ENCODE measurements around the gene BABAM2. TPM values are rescaled to one million over a fixed set of nuclear protein-coding genes. Genes with fewer than 3 reads are reported as not detected.

The BABAM2 gene
- polyA plus RNA-seq, 3 donors, result 50.8 to 57.8 (median 56.1) TPM

DNA sequence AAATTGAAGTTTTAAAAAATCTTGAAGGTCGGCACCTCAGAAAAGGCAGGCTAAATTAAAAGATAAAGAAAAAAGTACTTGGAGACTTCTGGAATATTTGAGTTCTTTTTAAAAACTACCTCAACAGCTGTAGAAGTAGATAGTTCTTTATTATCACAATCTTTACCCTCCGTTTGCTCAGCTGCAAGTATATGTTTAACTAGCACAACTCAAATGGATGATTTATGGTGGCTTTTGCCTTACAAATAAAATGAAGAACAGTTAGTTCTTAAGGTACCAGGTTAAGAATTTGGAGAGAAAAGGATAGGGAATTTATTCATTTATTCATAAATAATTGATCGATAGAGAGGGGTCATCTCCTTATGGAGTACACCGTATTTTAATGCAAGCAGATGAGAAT is 264.6 kb downstream of the BABAM2 start:
- DNase-seq (ENCODE audit: extremely low read depth in 1 of 11, low read depth in 9 of 11, low spot score in 4 of 11), result no peak

DNA sequence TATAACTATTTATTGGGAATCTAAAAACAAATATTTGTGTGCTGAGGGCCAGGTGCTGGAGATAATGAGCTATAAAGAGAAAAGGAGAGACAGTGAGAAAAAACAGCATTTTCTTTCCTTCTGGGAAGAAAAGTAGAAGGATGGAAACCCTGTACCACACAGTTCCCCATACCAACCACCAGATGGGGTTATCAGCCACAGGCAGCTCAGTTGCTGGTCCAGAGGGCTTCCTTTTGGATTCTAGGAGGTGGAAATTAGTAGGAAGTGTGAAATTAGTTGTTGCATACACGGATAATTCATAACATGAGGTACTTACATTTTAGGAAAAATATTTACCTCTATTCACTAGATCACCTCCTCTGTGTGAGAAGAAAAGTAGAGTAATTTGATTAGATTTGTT is 265.1 kb downstream of the BABAM2 start:
- DNase-seq (ENCODE audit: extremely low read depth in 1 of 11, low read depth in 9 of 11, low spot score in 4 of 11), result no peak

GRCh38 chr2:28158791-28159190 is 268.3 kb downstream of the BABAM2 start:
- DNase-seq (ENCODE audit: extremely low read depth in 1 of 11, low read depth in 9 of 11, low spot score in 4 of 11), result no peak

- DNase-seq (ENCODE audit: extremely low read depth in 1 of 11, low read depth in 9 of 11, low spot score in 4 of 11), result no peak
These were observed 270.5 kb downstream of the BABAM2 start for GRCh38 chr2:28160986-28161425.

- no peak for DNase-seq (ENCODE audit: extremely low read depth in 1 of 11, low read depth in 9 of 11, low spot score in 4 of 11)
These were observed 270.9 kb downstream of the BABAM2 start for GRCh38 chr2:28161466-28161865.

- DNase-seq (ENCODE audit: extremely low read depth in 1 of 11, low read depth in 9 of 11, low spot score in 4 of 11), result no peak
These were observed 272.0 kb downstream of the BABAM2 start for GRCh38 chr2:28162564-28162963.

GRCh38 chr2:28163028-28163427 is 272.5 kb downstream of the BABAM2 start:
- no peak for DNase-seq (ENCODE audit: extremely low read depth in 1 of 11, low read depth in 9 of 11, low spot score in 4 of 11)

- DNase-seq (ENCODE audit: extremely low read depth in 1 of 11, low read depth in 9 of 11, low spot score in 4 of 11), result no peak
These were observed 273.2 kb downstream of the BABAM2 start for GRCh38 chr2:28163627-28164279.

DNA sequence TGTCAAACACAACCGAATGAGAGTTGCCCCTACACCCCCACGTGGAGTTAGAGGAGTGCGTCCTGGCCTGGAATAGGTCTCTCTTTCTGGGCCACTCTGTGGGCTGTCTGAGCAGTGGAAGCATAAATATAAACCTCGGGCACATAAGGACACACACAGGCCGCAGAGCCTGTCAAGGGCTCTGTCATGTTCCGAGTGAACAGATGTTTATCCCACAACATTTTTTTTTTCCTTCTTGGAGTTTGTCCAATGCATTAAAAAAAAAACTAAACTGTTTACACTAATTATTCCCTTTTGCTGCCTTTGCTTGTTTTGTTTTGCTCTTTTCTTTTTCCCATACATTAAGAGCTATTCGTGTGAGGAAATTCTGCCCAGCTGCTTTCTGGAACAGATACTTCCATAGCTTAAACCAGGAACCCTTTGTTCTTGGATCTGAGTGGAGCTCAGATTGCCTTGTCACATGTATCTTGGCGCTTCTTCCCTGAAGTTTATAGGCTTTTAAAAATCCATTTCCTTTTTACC is 273.8 kb downstream of the BABAM2 start:
- peak; percentile 13 to 70 (median 35) for DNase-seq (ENCODE audit: extremely low read depth in 1 of 11, low read depth in 9 of 11, low spot score in 4 of 11)

- no peak for DNase-seq (ENCODE audit: extremely low read depth in 1 of 11, low read depth in 9 of 11, low spot score in 4 of 11)
These were observed 274.6 kb downstream of the BABAM2 start for GRCh38 chr2:28165087-28165635.

DNA sequence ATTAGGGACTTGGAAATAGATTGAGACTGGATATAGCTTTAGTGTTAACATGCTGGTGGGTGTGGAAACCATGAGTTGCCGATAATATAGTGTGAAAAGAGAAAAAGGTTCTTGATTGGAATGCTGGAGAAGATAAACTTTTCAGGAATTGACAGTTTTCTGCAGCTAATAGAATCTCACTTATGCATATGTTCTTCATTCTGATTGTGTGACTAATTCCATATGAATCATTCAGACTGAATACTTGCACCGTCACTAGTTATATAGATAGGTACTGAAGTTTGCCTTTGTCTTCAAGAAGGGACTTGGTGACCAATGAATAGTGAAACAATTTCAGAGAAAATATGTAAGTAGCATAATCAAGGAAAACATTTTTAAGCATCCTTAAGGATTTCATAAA is 276.4 kb downstream of the BABAM2 start:
- DNase-seq (ENCODE audit: extremely low read depth in 1 of 11, low read depth in 9 of 11, low spot score in 4 of 11), result no peak

DNA sequence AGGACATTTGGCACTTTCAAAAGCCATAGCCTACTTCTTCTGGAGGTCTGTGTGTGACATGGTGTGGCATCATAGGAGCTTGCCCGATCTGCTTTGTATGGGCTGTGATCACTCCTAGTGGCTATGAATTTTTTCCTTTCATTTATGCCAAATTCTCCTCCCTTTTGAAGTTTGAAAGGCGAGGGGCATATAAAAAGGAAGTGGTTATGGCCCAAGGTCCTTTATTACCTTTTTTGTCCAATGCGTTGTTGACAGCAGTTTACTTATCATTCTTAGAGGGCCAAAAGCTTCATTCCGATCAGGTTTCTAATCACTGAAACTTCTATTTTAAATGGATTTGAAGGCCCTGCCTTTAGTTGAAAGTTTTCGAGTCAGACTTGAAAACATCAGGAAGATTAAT is 277.8 kb downstream of the BABAM2 start:
- no peak for DNase-seq (ENCODE audit: extremely low read depth in 1 of 11, low read depth in 9 of 11, low spot score in 4 of 11)

DNA sequence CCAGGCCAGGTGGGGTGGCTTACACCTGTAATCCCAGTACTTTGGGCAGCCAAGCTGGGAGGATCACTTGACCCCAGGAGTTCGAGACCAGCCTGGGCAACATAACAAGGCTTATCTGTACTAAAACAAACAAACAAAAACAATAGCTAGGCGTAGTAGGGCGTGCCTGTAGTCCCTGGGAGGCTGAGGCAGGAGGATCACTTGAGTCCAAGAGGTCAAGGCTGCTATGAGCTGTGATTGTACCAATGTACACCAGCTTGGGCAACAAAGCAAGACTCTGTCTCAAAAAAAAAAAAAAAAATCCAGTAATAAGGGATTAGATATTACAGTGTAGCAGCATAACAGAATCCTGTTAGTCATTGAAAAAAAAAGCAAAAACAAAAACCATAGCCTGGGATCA is 279.0 kb downstream of the BABAM2 start:
- DNase-seq (ENCODE audit: extremely low read depth in 1 of 11, low read depth in 9 of 11, low spot score in 4 of 11), result no peak

DNA sequence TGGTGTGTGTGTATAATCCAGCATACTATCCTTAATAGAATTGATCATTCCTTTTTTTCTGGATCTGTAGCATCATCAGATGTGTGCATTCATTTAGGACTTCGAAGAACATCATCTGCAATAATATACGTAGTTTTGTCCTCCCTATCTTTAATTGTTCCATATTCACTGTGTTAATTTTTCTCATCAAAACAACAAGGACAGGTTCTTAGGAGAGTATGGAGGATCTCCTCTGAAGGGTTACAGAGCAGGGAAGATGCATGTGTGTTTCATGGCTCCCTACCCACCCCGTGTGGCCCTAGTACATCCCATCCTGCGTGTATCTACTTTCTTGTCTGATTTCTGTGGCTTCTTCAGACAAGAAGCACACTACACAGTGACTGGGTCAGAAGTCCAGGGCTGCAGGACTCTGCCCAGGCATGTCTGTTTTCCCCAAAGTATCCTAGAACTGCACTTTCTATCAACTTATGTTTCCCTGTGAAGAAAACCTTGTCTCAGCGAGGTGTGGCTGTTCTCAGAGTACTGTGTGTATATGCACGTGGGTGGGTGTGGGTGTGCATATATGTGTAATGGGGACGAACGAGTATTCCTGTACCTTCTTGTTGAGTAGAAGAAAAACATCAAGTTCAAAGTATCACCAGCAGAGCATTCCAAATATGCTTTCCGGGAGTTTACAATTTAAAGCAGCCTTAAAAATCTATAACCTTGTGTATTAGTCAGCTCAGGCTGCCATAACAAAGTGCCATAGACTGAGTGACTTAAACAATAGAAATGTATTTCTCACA is 281.8 kb downstream of the BABAM2 start:
- no peak for DNase-seq (ENCODE audit: extremely low read depth in 1 of 11, low read depth in 9 of 11, low spot score in 4 of 11)

- DNase-seq (ENCODE audit: extremely low read depth in 1 of 11, low read depth in 9 of 11, low spot score in 4 of 11), result no peak
These were observed 282.8 kb downstream of the BABAM2 start for GRCh38 chr2:28173377-28173776.

DNA sequence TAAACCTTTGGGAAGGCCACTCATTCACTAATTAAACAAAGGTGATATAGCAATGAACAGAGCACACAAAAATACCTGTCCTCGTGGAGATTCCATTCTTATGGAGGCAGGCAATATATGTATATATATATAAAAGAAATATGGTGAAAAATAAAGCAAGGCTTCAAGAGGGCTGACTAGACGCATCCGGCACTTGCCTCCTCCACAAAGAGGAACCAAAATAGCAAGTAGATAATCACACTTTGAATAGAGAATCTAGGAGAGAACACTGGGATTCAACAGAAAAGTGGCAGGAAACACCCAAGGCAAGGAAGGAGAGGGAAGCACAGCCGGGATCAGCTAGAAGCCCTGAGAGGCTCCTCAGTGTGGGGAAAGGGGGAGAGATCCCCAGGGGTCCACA is 283.7 kb downstream of the BABAM2 start:
- no peak for DNase-seq (ENCODE audit: extremely low read depth in 1 of 11, low read depth in 9 of 11, low spot score in 4 of 11)

DNA sequence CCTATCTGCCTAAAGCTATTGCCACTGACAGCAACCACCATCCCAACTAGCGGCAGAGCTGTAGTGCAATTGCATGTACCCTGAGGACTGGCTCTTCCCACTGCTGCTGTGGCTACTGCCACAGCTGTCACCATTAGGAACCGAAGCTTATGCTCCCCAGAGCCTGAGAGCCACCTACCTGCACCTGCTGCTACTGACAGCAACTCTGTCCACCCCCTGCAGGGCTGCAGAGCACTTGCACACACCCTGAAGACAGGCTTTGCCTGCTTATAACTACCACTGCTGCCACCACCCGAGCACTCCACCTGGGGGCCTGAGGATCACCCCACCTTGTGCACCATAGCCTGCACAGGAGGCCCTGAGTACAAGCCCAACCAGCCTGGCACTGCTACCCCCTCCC is 284.5 kb downstream of the BABAM2 start:
- DNase-seq (ENCODE audit: extremely low read depth in 1 of 11, low read depth in 9 of 11, low spot score in 4 of 11), result no peak

DNA sequence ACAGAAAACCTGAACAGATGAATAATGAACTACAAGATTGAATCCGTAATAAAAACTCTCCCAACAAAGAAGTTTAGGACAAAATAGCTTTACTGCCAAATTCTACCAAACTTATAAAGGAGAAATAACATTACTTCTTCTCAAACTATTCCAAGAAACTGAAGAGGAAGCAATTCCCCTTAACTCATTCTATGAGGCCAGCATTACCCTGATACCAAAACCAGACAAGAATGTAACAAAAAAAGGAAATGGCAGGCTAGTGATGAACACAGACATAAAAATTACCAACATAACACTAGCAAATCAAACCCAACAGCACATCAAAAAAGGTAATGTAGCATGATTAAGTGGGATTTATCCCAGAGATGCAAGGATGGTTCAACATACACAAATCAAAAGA is 288.4 kb downstream of the BABAM2 start:
- DNase-seq (ENCODE audit: extremely low read depth in 1 of 11, low read depth in 9 of 11, low spot score in 4 of 11), result no peak

DNA sequence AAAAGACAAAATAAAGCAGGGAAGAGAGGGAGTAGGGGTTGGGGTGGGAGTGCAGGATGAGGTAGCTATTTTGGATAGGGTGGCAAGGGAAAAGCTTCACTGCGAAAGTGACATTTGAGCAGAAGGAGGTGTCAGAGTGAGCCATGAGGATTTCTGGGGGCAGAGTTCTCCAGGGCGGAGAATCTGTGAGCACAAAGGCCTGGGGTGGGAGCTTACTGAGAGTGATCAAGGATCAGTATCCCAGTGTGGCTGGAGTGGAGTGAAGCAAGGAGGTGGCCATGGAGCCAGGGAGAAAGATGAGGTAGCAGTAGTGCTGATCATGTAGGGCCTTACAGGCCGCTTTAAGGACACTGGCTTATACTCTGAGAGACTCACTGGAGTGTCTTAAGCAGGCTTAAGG is 291.3 kb downstream of the BABAM2 start:
- DNase-seq (ENCODE audit: extremely low read depth in 1 of 11, low read depth in 9 of 11, low spot score in 4 of 11), result no peak

DNA sequence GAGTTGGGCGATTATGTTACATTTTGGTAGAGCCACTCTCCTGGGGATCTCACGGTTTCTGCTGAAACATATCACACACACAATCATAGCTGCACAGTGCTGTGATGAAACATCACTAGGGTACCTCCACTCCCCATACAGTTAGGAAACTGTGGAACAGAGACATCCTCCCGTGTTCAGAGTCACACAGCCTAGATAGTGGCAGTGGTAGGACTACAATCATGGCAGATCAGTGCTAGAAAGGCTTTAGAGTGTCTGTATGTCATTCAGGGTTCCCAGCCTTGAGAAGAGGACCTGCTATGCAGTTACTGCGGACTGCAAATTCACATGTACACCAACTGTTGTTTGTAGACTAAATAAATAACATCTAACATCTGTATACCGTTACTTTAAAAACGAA is 291.8 kb downstream of the BABAM2 start:
- DNase-seq (ENCODE audit: extremely low read depth in 1 of 11, low read depth in 9 of 11, low spot score in 4 of 11), result no peak

Measured in renal cortex interstitium (tissue), 11 donors.